Erythroblast (primary cell): Measurements from ENCODE around the gene NCAPG2.

Experiments used
- GATA1 ChIP-seq: IDR thresholded peaks from 2 replicates; pipeline ENCODE4 v1.6.1; 2011; ENCODE audit warnings: low read depth, mild to moderate bottlenecking, control low read depth, low read length, moderate library complexity
- POLR2A ChIP-seq: IDR thresholded peaks from 2 replicates; pipeline ENCODE4 v1.6.1; 2011; ENCODE audit warnings: mild to moderate bottlenecking, low read length

GRCh38 chr7:158729646-158730382, 25.2 kb upstream of the NCAPG2 start:
- TF ChIP-seq POLR2A, result no peak
- TF ChIP-seq GATA1, result no peak
